Adrenal gland (tissue), 12 donors: ENCODE results near the gene GH2. TPM values are rescaled to one million over a fixed set of nuclear protein-coding genes. Genes with fewer than 3 reads are reported as not detected.
"Not testable (repeated sequence)": the region's sequence is repeated elsewhere in the genome, so short reads cannot be mapped to it uniquely, and the experiment has no call there.

Experiments
- DNase-seq, 7 donors: peaks; one replicate each; pipeline ENCODE4 v3.0.0-alpha.2; 2019 to 2020
- H3K27ac ChIP-seq, 5 donors: fragments of 200-600 bp; sonication (generic) in 4 of 5; 1 replicate in 3 of 5; 2 replicates in 2 of 5; pipeline versions ENCODE4 v1.5.1 to v1.8.0; 2016 to 2020; ENCODE audit warnings: mild to moderate bottlenecking in 1 of 5
- H3K27me3 ChIP-seq: fragments of 200-600 bp; 2 replicates; pipeline ENCODE4 v1.8.0; 2021
- H3K36me3 ChIP-seq, 2 donors: fragments of 200-600 bp; replicated peaks in 1 of 2; 1 replicate in 1 of 2; 2 replicates in 1 of 2; pipeline versions ENCODE4 v1.5.1 to v1.8.0; 2018 to 2022
- H3K4me1 ChIP-seq, 2 donors: fragments of 200-600 bp; replicated peaks in 1 of 2; 1 replicate in 1 of 2; 2 replicates in 1 of 2; pipeline versions ENCODE4 v1.5.1 to v1.8.0; 2018 to 2021
- H3K4me3 ChIP-seq, 4 donors: fragments of 200-600 bp; sonication (generic) in 3 of 4; one replicate each; pipeline ENCODE4 v1.5.1; 2016 to 2018
- H3K9me3 ChIP-seq, 3 donors: fragments of 200-600 bp; sonication (generic) in 1 of 3; replicated peaks in 1 of 3; 1 replicate in 2 of 3; 2 replicates in 1 of 3; pipeline versions ENCODE4 v1.5.1 to v1.8.0; 2016 to 2021
- POLR2A ChIP-seq, 2 donors: fragments of 450-650 bp; IDR thresholded peaks; one replicate each; pipeline ENCODE4 v1.6.1; 2017; ENCODE audit warnings: antibody characterized with exemption in 2 of 2, mild to moderate bottlenecking in 2 of 2, moderate library complexity in 1 of 2
- WGBS, 4 donors: extraction: QIAGEN DNeasy Blood & Tissue Kit in 2 of 4; methylation state at CpG; one replicate each; pipeline versions ENCODE4 v1.1.5 to v1.1.7; 2013 to 2017; 5-methylcytosine and 5-hydroxymethylcytosine counted together
- intact Hi-C, 2 donors: fragments of 100-400 bp; cut with DNase I; formaldehyde crosslinking; loops; one replicate each; pipeline versions ENCODE4 v1.14.1 to v1.15.0; 2022 to 2023
- polyA plus RNA-seq, 3 donors: library from polyadenylated mRNA; stranded (reverse); fragments of 200-250 nt in 2 of 3; fragments of 350-450 nt in 1 of 3; fragmentation: Illumina TruSeq in 1 of 3; extraction: RNeasy Lipid Tissue Mini Kit (QIAGEN cat#74804) in 1 of 3; gene quantifications; one replicate each; pipeline ENCODE4 v1.2.3, GENCODE V29; 2013 to 2014
- total RNA-seq, 9 donors: library from RNA; depleted of rRNA in 4 of 9; stranded (reverse); fragments of >200 nt in 4 of 9; fragments of 120-200 nt in 1 of 9; fragmentation: NEBNext Ultra II Directional in 1 of 9; extraction: Animal tissue kit (Norgen Biotek cat#: 25700) in 1 of 9; gene quantifications; one replicate each; pipeline versions ENCODE4 v1.1.0 to v1.2.4, GENCODE V29; 2013 to 2023
- TF ChIP-seq, protein P1 (sequence below), 6 experiments: fragments of 450-650 bp in 4 of 6; fragments of 200-600 bp in 2 of 6; sonication (generic) in 1 of 6; IDR thresholded peaks; 1 replicate in 5 of 6; 2 replicates in 1 of 6; pipeline versions ENCODE4 v1.5.1 to v1.8.0; 2016 to 2021; ENCODE audit warnings: antibody characterized with exemption in 6 of 6, mild to moderate bottlenecking in 2 of 6, moderate library complexity in 1 of 6
- donor health status: healthy with polysubstance abuse.
- donor health status: Bipolar disorder and iron deficiency.
- donor health status: DM: yes; HTN: yes; CAD: no.
- donor health status: DM: no; HTN: no; CAD: no.
- donor health status: DM: no; HTN: no; CAD: no.
- donor health status: DM: yes; HTN: yes; CAD: no.

Gene GH2
- total and polyA plus RNA-seq, 12 donors, result not detected

DNA sequence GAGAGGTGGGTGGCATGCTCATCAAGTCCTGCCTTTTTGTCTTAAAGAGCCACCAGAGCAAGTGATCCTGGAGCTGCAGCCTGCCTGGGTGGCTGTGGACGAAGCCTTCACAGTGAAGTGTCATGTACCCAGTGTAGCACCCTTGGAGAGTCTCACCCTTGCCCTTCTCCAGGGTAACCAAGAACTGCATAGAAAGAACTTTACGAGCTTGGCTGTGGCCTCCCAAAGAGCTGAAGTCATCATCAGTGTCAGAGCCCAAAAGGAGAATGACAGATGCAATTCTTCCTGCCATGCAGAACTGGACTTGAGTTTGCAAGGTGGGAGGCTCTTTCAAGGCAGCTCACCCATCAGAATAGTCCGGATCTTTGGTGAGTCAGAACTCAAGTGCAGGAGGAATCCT is 22.5 kb downstream of the GH2 start:
- Histone ChIP-seq H3K4me3 (no peak overlapping the region), H3K9me3 (no peaks in the 10 kb centered on the region), H3K27me3 (no peaks in the 10 kb centered on the region), H3K27ac (no peak overlapping the region), H3K4me1 (no peaks in the 10 kb centered on the region), H3K36me3 (no peaks in the 10 kb centered on the region)
- 64 to 85% (median 75%) methylated on average over 2 to 3 of the region's 3 CpGs for WGBS, 4 donors
- intact Hi-C loops, result no loop called here
- no peak for DNase-seq
- TF ChIP-seq POLR2A (IDR thresholded peaks at IDR 0.05), result no peak
- TF ChIP-seq, protein P1, sequence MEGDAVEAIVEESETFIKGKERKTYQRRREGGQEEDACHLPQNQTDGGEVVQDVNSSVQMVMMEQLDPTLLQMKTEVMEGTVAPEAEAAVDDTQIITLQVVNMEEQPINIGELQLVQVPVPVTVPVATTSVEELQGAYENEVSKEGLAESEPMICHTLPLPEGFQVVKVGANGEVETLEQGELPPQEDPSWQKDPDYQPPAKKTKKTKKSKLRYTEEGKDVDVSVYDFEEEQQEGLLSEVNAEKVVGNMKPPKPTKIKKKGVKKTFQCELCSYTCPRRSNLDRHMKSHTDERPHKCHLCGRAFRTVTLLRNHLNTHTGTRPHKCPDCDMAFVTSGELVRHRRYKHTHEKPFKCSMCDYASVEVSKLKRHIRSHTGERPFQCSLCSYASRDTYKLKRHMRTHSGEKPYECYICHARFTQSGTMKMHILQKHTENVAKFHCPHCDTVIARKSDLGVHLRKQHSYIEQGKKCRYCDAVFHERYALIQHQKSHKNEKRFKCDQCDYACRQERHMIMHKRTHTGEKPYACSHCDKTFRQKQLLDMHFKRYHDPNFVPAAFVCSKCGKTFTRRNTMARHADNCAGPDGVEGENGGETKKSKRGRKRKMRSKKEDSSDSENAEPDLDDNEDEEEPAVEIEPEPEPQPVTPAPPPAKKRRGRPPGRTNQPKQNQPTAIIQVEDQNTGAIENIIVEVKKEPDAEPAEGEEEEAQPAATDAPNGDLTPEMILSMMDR (IDR thresholded peaks at IDR 0.05), result no peak

DNA sequence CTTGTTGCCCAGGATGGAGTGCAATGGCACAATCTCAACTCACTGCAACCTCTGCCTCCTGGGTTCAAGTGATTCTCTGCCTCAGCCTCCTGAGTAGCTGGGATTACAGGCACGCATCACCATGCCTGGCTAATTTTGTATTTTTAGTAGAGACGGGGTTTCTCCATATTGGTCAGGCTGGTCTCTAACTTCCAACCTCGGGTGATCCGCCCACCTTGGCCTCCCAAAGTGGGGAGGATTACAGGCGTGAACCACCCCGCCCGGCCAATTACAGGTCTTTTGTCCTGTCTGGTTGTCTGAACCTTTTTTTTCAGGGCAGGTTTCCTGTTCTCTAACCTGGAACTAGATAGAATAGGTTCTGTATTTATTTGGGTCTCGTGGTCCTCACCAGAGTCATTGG is 25.3 kb downstream of the GH2 start:
- H3K9me3 ChIP-seq, H3K27ac ChIP-seq, DNase-seq, H3K36me3 ChIP-seq, H3K27me3 ChIP-seq, intact Hi-C loops, H3K4me3 ChIP-seq, H3K4me1 ChIP-seq: not testable (repeated sequence)
- WGBS, 4 donors, result 83 to 95% (median 91%) methylated on average over 8 of the region's 8 CpGs

DNA sequence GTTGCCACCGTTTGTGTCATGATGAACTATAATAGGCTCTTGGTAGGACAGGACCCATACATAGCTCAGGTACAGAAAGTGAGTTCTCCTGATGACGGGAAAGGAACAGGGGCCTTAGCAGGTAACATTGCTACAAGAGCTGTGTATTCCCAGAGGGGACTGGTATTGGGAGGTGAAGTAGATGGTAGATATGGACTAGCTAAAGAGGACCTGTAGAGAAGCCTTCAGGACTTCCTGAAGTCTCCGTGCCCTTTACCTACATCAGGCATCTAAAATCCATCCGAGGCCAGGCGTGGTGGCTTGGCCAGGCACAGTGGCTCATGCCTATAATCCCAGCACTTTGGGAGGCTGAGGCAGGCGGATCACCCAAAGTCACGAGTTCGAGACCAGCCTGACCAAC is 26.6 kb downstream of the GH2 start:
- Histone ChIP-seq H3K9me3 (no peaks in the 10 kb centered on the region), H3K27ac (no peak overlapping the region), H3K4me3 (no peak overlapping the region), H3K36me3 (no peaks in the 10 kb centered on the region), H3K4me1 (no peaks in the 10 kb centered on the region), H3K27me3 (no peaks in the 10 kb centered on the region)
- DNase-seq, result no peak
- TF ChIP-seq, protein P1 (IDR thresholded peaks at IDR 0.05), result no peak
- TF ChIP-seq POLR2A (IDR thresholded peaks at IDR 0.05), result no peak
- WGBS, 4 donors, result 85 to 93% (median 92%) methylated on average over 8 of the region's 8 CpGs
- intact Hi-C loops, result no loop called here

DNA sequence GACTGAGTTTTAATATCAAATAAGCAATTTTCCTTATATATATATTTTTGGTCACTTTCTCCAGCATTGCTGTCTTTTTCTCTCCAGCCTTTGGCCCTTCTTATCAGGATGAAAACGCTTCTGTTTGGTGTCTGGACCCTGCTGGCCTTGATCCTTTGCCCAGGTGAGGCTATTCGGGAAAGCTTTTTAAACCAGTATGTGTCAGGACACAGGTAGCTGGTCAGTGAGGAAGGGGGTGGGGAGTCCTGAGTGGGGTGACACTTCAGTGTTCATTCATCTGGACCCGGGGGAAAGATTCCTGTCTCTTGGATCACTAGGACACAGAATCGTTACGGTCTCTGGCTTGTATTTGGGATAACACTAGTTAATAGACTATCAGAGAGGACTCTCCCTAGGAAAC is 27.0 kb downstream of the GH2 start:
- intact Hi-C loops, result no loop called here
- no peaks in the 10 kb centered on the region for H3K36me3 ChIP-seq
- H3K9me3 ChIP-seq, result no peaks in the 10 kb centered on the region
- TF ChIP-seq, protein P1 (IDR thresholded peaks at IDR 0.05), result no peak
- TF ChIP-seq POLR2A (IDR thresholded peaks at IDR 0.05), result no peak
- no peak overlapping the region for H3K4me3 ChIP-seq
- H3K27me3 ChIP-seq, result no peaks in the 10 kb centered on the region
- 75 to 81% (median 77%) methylated on average over 5 of the region's 5 CpGs for WGBS, 4 donors
- no peak overlapping the region for H3K27ac ChIP-seq
- H3K4me1 ChIP-seq, result no peaks in the 10 kb centered on the region
- DNase-seq, result no peak

DNA sequence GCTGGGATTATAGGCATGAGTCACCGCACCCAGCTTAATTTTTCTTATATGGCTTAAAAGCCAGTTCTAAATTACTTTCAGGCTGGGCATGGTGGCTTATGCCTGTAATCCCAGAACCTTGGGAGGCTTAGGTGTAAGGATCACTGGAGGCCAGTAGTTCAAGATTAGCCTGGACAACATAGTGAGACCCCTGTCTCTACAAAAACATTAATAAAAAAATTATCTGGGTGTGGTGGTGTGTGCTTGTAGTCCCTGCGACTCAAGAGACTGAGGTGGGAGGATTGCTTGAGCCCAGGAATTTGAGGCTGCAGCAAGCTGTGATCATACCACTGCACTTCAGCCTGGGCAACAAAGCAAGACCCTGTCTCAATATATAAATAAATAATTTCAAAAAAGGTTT is 28.5 kb downstream of the GH2 start:
- intact Hi-C loops, result no loop called here

More for the DNA sequence above, 28.5 kb downstream of the GH2 start:
- DNase-seq, result no peak
- Histone ChIP-seq H3K36me3 (no peaks in the 10 kb centered on the region), H3K27me3 (no peaks in the 10 kb centered on the region), H3K4me1 (no peaks in the 10 kb centered on the region), H3K27ac (no peak overlapping the region), H3K9me3 (no peaks in the 10 kb centered on the region), H3K4me3 (no peak overlapping the region)
- 89 to 94% (median 92%) methylated on average over 2 of the region's 2 CpGs for WGBS, 4 donors
- TF ChIP-seq, protein P1 (IDR thresholded peaks at IDR 0.05), result no peak
- no peak for TF ChIP-seq POLR2A (IDR thresholded peaks at IDR 0.05)
